Breast epithelium (tissue), 3 donors: Measurements from ENCODE around the gene PROK1.

Experiments
- POLR2A ChIP-seq: fragments of 450-650 bp; IDR thresholded peaks from one replicate; pipeline ENCODE4 v1.6.1; 2016; ENCODE audit warnings: antibody characterized with exemption, mild to moderate bottlenecking, moderate library complexity
- POLR2AphosphoS5 ChIP-seq, 3 donors: sonication (generic); formaldehyde crosslinking; IDR thresholded peaks; one replicate each; pipeline ENCODE4 v1.6.1; 2017; ENCODE audit warnings: antibody characterized with exemption in 3 of 3
- TF ChIP-seq, protein P1 (sequence below), 3 donors: fragments of 450-650 bp; IDR thresholded peaks; one replicate each; pipeline ENCODE4 v1.5.1; 2016 to 2017; ENCODE audit warnings: antibody characterized with exemption in 3 of 3, mild to moderate bottlenecking in 3 of 3, moderate library complexity in 3 of 3

DNA sequence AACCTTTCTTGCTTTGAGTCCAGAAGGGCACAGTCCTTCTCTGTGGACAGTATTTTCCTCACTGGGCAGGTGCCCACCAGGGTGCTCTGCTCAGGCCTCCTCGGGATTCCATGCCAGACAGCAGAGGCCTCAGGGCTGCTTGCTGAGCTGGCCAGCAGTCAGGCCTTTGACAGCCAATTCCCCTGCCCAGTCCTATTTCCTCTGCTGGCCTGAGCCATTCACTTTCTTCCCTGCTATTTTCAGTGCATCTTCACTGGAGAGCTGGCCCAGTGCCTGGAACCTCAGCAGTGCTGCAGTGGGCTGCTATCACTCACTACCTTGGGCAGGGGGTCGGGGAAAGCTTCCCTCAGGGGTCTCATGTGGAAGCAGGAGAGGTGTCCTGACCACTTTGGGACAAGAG, 34.8 kb downstream of the PROK1 start:
- TF ChIP-seq POLR2A (no peak), POLR2AphosphoS5 (IDR thresholded peaks at IDR 0.05) (no peak)
- TF ChIP-seq, protein P1, sequence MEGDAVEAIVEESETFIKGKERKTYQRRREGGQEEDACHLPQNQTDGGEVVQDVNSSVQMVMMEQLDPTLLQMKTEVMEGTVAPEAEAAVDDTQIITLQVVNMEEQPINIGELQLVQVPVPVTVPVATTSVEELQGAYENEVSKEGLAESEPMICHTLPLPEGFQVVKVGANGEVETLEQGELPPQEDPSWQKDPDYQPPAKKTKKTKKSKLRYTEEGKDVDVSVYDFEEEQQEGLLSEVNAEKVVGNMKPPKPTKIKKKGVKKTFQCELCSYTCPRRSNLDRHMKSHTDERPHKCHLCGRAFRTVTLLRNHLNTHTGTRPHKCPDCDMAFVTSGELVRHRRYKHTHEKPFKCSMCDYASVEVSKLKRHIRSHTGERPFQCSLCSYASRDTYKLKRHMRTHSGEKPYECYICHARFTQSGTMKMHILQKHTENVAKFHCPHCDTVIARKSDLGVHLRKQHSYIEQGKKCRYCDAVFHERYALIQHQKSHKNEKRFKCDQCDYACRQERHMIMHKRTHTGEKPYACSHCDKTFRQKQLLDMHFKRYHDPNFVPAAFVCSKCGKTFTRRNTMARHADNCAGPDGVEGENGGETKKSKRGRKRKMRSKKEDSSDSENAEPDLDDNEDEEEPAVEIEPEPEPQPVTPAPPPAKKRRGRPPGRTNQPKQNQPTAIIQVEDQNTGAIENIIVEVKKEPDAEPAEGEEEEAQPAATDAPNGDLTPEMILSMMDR (IDR thresholded peaks at IDR 0.05): no peak
